Measurements from ENCODE around the gene SPPL3.

DNA sequence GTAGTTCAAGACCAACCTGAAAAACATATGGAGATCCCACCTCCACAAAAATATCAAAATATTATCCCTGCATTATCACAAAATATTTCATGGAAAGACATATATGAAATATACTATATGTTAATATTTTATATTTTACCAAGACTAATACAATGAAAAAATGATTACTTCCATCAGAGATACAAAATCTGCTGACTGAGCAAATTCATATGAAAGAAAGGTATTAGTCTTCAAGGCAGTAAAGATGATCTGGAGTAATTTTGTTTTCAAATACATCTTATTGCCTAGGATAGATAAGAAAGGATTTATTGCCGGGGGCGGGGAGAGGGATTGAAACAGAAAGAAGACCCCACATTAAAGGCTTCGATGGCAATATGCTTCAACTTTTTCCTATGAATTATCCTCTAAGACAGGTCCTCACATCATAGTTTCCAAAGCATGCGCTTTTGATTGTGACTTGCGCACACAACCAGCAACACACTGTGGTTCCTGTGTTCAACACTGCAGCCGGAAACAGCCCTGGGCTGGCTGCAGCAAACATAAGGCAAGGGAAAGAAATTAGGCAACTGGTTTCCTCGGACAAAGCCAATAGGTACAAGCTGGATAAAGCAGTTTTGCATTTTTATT is 83.2 kb downstream of the SPPL3 start:
- TF ChIP-seq CTCF (IDR thresholded peaks at IDR 0.05) (no peak), EP300 (IDR thresholded peaks at IDR 0.05) (no peak)

All from tibial nerve (tissue), 4 donors.